Measurements from ENCODE around the gene CMIP.

Gene CMIP

DNA sequence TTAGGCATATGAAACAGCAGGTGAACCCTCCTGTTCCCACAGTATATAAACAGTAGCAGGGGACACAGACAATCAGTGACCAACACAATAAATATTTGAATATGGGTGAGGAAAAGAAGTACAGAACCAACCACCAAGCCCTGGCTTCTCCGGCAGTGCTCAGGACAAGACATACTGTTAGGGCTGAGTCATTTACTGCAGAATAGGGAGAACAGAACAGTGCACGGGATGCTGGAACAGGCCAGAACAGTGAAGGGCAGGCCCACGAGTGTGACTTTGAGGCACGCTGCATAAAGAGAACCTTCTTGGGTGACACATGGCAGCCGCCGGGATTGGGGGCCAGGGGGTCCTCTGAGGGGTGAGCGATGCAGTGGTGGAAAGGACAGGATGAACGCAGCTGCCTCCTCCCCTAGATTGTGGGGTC, 160.4 kb downstream of the CMIP start:
- DNase-seq (ENCODE audit: low read depth in 2 of 2) = no peak

DNA sequence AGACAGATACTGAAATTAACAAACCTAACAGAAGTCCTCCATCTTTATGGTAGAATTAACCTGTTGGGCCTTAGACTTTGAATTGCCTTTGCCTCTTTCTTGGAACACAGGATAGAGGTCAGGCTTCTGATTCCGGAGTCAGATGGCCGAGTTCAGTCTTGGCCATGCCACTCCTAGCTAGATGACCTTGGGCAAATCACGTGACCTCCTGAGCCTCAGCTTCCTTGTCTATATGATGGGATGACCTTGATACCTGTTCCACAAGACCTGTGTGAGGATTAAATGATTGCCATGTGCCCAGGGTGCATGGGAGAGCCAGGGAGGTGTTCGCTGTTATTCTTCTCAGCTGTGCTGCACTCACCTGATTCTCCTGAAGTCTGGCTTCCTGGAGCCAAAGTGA, 161.4 kb downstream of the CMIP start:
- DNase-seq (ENCODE audit: low read depth in 2 of 2) = no peak

DNA sequence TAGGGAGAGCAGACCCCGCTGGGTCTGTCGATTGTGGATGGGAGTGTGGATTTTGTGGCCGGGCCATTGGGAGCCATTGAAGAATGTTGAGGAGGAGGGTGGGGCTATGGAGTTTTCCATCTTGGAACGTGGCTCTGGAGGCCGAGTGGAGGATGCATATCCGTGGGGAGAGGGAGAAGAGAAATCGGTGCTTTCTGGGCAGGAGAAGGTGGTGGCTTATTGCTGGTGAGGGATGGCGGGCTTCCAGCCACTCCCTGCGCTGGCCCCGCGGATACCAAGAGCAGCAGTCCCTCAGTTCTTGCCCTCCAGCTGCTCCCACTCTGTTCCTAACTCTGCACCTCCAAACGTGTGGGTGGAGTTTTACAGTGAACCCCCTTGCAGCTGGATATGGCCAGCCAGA, 162.4 kb downstream of the CMIP start:
- no peak for DNase-seq (ENCODE audit: low read depth in 2 of 2)

DNA sequence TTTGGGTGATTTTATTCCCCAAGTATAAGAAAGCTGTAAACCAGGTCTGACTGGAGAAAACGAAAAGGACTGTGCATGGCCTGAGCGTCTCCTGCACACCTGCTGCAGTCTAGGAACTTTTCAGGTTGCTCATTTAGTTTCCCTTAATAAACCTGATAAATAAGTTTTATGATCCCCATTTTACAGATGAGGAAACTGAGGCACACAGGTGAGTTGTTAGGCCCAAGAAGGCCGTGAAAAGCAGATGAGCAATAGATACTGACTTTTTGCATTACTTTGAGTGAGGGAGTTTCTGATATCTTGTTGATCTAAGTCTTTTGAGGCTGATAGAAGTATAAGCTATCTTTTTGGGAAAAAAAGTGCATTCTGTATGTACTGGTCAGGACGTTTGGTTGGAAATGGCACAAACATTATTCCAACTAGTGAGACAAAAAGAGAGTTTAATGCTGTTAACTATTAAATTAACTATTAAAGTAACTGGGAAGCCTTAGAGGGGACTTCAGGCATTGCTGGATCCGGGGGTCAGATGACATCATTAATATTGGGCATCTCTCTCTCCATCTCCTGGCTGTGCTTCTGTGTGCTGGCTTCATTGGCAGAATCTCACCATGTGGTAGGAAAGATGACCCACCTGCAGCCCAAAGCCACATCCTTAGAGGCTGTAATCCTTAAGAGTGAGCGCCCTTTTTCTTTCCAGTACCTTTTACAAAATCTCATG, 163.4 kb downstream of the CMIP start:
- no peak for DNase-seq (ENCODE audit: low read depth in 2 of 2)

DNA sequence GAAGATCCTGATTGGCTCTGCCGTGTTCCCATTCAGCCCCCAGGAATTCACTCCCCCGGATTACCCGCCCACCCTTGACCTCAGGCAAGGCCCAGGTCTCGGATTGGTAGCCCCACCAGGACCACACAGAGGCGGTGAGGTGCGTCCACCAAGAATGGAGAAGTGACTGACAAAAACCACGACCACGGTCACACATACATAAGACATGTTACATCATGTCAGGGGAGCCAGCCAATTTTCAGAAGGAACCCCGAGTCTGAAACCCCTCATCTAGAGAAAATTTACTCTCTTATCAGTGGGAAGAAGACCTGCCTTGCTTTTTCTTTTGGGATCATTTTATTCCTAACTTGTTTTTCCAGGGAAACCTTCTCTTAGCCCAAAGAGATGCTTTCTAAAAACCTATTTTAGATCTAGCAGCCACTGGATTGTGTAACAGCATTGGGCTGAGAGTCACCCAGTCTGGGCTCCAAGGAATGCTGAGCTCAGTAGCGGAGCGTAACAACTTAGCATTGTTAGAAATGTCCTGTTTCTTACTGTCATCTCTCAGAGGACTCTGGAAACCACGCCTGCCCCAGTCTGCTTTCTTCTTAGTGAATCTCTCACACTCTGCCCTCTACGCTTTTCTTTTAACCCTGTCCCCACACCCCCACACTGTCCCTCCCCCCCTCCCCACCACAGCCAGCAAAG, 164.1 kb downstream of the CMIP start:
- DNase-seq (ENCODE audit: low read depth in 2 of 2) = peak in 1 of 2 experiments; percentile 35

DNA sequence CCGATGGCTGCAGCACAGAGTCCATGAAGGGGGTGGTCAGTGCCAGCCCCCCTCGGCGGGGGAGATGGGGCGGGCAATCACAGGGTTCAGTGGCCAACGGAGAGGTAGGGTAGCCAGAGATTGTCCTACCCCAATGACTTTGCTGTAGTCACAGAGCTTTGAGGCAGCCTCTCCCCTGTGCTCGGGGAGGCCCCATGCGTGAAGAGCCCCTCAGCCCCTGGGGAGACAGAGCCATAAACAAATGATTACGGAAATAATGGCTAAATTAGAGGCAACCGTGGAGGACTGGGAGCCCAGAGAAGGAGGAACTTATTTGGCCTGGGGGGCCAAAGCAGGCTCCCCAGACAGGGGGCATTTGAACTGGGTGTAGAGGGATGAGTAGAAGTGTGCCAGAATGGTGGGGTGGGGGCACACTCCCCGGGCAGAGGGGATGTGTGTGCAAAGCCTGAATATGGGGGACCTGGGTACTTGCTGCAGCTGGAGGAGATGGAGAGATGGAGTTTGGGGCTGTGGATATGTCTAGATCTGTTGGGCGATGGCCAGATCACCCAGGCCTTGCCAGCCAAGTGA, 164.8 kb downstream of the CMIP start:
- DNase-seq (ENCODE audit: low read depth in 2 of 2) = no peak

- no peak for DNase-seq (ENCODE audit: low read depth in 2 of 2)
Measured at GRCh38 chr16:81610144-81610842, 165.7 kb downstream of the CMIP start.

DNA sequence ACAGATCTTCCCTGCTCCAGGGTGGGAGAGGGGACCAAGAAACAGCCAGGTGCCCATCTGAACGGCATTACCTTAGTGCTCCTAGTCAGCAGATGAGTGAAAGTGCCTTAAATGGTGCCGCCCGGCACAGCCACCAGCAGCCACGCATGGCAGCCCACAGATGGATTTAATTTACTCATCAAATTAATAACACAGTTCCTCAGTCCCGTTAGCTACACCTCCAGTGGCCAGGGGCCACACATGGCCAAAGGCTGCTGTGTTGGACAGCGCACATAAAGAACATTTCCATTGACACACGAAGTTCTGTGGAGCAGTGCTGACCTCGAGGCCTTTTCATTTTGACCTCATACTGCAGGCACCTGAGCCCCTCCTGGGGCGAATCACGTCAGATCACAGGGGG, 166.3 kb downstream of the CMIP start:
- DNase-seq (ENCODE audit: low read depth in 2 of 2) = no peak

DNA sequence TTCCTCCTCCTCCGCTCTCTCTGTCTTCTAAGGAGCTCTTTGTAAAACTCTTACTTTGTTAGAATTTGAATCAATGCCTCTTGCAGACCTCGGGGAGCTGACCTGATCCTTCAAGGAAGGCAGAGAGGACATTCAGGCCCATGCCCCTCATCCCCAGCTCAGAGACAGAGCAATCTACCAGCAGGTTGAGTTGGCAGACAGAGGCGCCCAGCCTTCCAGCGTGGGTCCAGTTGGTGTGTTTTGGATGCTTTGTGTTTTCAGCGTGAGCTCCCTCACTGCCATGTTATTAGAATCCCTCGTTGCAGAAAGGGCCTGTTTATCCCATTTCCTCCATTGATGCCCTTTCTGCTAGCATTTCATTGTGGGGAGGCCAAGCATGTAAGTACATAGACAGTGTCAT, 167.1 kb downstream of the CMIP start:
- DNase-seq (ENCODE audit: low read depth in 2 of 2) = no peak

GRCh38 chr16:81612351-81613163, 167.9 kb downstream of the CMIP start:
- DNase-seq (ENCODE audit: low read depth in 2 of 2) = no peak

DNA sequence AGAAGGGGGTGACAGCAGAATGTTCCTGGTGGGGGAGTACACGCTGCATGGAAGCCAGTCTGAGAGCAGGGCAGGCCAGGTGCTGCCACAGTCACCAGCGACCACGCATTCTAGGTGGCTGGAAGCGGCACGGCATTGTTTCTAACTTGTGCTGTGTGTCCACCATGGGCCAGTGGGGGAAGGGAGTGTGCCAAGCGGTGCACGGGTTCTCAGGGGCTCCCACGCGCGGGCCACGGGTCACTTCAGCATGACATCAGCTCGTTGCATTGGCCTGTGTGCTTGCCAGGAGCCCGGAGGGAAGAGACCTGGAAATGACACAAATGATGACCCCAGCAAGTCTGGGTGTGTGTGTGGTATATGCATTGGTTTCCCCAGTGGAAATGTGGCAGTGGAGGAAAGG, 169.6 kb downstream of the CMIP start:
- no peak for DNase-seq (ENCODE audit: low read depth in 2 of 2)

DNA sequence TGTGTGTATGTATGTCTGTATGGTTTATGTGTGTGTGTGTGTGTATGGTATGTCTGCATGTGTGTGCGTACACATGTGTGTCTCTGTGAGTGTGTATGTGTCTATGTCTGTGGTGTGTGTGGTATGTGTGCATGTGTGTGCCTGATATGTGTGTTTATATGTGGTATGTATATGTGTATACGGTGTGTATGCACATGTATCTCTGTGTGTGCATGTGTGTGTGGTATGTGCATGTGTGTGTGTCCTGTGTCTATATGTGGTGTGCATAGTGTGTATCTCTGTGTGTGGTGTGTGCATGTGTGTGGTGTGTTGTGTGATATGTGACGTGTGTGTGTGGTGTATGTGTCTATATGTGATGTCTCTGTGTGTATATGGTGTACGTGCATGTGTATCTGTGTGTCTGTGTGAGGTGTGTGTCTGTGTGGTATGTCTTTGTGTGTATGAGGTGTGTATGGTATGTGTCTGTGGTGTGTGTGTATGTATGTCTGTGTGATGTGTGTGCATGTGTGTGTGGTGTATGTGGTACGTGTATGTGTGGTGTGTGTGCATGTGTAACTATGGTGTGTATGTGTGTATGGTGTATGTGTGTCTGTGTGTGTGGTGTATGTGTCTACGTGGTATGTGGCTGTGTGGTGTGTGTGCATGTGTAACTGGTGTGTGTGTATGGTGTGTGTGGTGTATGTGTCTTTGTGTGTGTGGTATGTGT, 170.2 kb downstream of the CMIP start:
- no peak for DNase-seq (ENCODE audit: low read depth in 2 of 2)

DNA sequence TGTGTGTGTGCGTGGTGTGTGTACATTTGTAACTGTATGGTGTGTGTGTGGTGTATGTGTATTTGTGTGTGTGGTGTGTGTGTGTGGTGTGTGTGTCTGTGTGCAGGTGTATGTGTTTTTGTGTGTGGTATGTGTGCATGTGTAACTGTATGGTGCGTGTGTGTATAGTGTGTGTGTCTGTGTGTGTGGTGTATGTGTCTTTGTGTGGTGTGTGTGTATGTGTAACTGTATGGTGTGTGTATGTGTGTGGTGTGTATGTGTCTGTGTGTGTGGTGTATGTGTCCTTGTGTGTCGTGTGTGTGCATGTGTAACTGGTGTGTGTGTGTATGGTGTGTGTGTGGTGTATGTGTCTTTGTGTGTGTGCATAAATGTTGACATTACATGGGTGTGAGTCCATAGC, 170.8 kb downstream of the CMIP start:
- DNase-seq (ENCODE audit: low read depth in 2 of 2) = no peak

DNA sequence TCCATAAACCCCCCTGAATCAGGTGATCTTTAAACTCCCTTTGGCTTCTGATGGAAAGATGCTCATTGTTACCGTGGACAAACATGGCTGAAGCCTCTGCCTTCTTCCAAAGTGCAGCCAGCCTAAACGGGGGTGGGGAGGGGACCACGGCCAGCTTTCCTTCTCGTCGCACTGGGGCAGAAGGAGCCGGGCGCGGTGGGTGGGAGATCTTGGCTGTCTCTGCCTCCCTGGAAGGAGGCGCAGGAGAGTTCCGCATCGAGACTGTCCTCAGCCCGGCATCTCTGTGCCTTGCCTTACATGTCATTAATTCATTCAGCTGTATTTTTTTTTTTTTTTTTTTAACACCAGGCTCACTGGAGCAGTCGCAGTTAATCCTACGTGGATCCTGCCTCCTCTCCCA, 171.2 kb downstream of the CMIP start:
- no peak for DNase-seq (ENCODE audit: low read depth in 2 of 2)

GRCh38 chr16:81616321-81617020, 171.9 kb downstream of the CMIP start:
- no peak for DNase-seq (ENCODE audit: low read depth in 2 of 2)

- no peak for DNase-seq (ENCODE audit: low read depth in 2 of 2)
Measured at GRCh38 chr16:81617021-81617346, 172.4 kb downstream of the CMIP start.

- no peak for DNase-seq (ENCODE audit: low read depth in 2 of 2)
Measured at GRCh38 chr16:81618187-81618586, 173.6 kb downstream of the CMIP start.

DNA sequence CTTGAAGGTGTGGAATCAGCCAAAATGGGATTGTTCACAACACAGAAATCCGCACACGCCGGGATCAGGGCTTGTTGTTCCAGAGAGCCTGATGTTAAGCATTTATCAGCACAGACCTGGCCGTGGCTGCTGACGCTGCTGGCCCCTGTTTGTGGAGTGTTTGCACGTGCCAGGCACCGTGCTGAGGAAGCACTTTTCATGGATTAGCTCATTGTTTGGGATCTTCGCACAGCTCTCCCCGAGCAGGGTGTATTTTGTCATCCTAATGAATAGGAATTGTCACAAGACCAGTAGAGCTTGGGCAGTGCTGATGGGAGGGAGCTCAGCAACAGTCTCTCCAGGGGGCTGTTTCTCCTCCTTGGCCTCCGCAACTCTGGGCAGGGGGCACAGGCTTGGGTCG, 174.1 kb downstream of the CMIP start:
- DNase-seq (ENCODE audit: low read depth in 2 of 2) = no peak

DNA sequence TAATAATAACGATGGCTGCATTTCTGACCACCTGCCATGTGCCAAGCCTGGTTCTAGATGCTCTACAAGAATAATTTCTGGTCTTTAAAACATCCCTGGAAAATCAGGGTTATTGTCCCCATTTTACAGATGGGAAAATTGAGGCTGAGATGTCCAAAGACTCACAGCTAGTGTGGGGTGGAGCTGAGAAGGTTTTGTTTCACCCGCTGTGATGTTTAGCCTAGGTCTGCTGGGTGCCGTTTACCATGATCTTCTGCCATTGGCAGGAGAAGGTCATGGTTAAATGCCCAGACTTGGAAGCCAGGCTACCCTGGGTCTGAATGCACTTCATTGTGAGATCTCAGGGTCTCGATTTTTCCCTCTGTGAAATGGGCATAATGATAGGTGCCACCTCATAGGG, 175.4 kb downstream of the CMIP start:
- no peak for DNase-seq (ENCODE audit: low read depth in 2 of 2)

DNA sequence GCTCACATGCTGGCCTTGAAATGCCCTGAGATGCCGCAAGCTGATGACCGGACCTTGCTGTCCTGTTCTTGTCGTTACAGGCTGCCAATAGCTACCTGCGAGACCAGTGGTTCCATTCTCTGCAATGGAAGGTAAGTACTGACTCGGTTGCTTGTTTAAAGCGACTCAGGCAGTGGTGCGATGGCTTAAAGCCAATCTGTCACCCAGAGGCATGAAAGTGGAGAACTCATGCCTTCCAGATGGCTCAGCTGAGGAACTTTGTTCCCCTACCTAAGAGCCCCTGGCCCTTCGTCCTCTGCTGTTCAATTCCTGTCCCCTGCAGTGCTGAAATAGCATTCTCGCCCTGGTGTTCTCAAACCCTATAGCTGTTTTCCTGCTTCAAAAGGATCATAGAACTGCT, 176.2 kb downstream of the CMIP start:
- no peak for DNase-seq (ENCODE audit: low read depth in 2 of 2)

DNA sequence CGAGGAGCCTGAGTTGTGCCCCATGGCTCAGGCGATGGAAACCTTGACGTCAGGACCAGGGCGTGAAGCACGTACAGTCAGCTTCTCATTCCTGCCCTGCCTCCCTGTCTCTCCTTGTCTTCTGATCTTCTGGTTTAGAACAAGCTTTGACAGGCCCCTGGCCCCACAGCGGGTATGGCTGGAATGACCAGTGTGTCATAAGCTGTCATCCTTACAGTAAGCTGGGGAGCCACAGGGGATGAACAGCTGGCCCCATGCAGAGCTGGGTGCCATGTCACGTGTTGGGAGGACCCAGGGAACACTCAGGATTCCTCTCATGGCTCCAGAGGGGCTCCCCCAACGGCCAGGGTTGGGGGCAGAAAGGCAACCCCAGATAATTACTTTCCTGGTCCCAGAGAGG, 176.9 kb downstream of the CMIP start:
- no peak for DNase-seq (ENCODE audit: low read depth in 2 of 2)
